CD8-positive, alpha-beta memory T cell (primary cell): ENCODE measurements around the gene TUBB8B. TPM values are rescaled to one million over a fixed set of nuclear protein-coding genes. Genes with fewer than 3 reads are reported as not detected.
"Not testable (repeated sequence)": the region's sequence is repeated elsewhere in the genome, so short reads cannot be mapped to it uniquely, and the experiment has no call there.

Source experiments
- CTCF ChIA-PET: fragments of 350-600 bp; sonication (Branson Sonifier 250); formaldehyde crosslinking; loops from one replicate; lab custom pipeline; 2021; ENCODE audit warnings: antibody characterized with exemption; lab: Charles Lee
- POLR2A ChIA-PET: fragments of 350-600 bp; sonication (Branson Sonifier 250); formaldehyde crosslinking; loops from one replicate; lab custom pipeline; 2021; ENCODE audit warnings: antibody characterized with exemption; lab: Charles Lee
- DNase-seq, 5 donors: peaks; one replicate each; pipeline versions ENCODE4 v3.0.0 to v3.0.0-alpha.2; 2020 to 2022; ENCODE audit warnings: mixed read lengths in 1 of 5
- H3K27ac ChIP-seq: one replicate; pipeline ENCODE4 v1.7.0; 2013; ENCODE audit warnings: low read depth, mild to moderate bottlenecking, low read length, moderate library complexity
- H3K27me3 ChIP-seq: 2 replicates; pipeline ENCODE4 v1.7.0; 2013; ENCODE audit warnings: low read length, mild to moderate bottlenecking; ENCODE audit not compliant: insufficient read depth, poor library complexity, severe bottlenecking
- H3K36me3 ChIP-seq: 2 replicates; pipeline ENCODE4 v1.7.0; 2013; ENCODE audit warnings: mild to moderate bottlenecking, low read length, moderate library complexity; ENCODE audit not compliant: insufficient read depth
- H3K4me1 ChIP-seq: 2 replicates; pipeline ENCODE4 v1.7.0; 2013; ENCODE audit warnings: mild to moderate bottlenecking, low read length, moderate library complexity; ENCODE audit not compliant: insufficient read depth
- H3K4me3 ChIP-seq: 2 replicates; pipeline ENCODE4 v1.7.0; 2013; ENCODE audit warnings: mild to moderate bottlenecking, low read length
- H3K9me3 ChIP-seq: 2 replicates; pipeline ENCODE4 v1.7.0; 2013; ENCODE audit warnings: mild to moderate bottlenecking, low read length
- H3K27ac Mint-ChIP-seq, 8 donors: one replicate each; pipeline ENCODE4 v1.8.0; 2020 to 2021; ENCODE audit warnings: mixed read lengths in 8 of 8, mild to moderate bottlenecking in 6 of 8, inconsistent platforms in 3 of 8, moderate library complexity in 3 of 8
- H3K27me3 Mint-ChIP-seq, 2 donors: one replicate each; pipeline ENCODE4 v1.8.0; 2020 to 2021; ENCODE audit warnings: mixed read lengths in 2 of 2, mild to moderate bottlenecking in 1 of 2, moderate library complexity in 1 of 2
- H3K36me3 Mint-ChIP-seq, 3 donors: one replicate each; pipeline ENCODE4 v1.8.0; 2020 to 2021; ENCODE audit warnings: mixed read lengths in 3 of 3, inconsistent platforms in 1 of 3, mild to moderate bottlenecking in 1 of 3
- H3K4me1 Mint-ChIP-seq, 3 donors: one replicate each; pipeline ENCODE4 v1.8.0; 2020 to 2021; ENCODE audit warnings: mixed read lengths in 3 of 3, inconsistent platforms in 1 of 3, mild to moderate bottlenecking in 1 of 3
- H3K4me3 Mint-ChIP-seq, 7 donors: one replicate each; pipeline ENCODE4 v1.8.0; 2020 to 2021; ENCODE audit warnings: mixed read lengths in 7 of 7, mild to moderate bottlenecking in 6 of 7, moderate library complexity in 4 of 7, inconsistent platforms in 2 of 7
- H3K9me3 Mint-ChIP-seq, 5 donors: one replicate each; pipeline ENCODE4 v1.8.0; 2020 to 2022; ENCODE audit warnings: mixed read lengths in 5 of 5, mild to moderate bottlenecking in 3 of 5, moderate library complexity in 2 of 5, inconsistent platforms in 1 of 5
- polyA plus RNA-seq: library from polyadenylated mRNA; unstranded; fragments of 300-500 nt; fragmentation: Illumina TruSeq; gene quantifications from one replicate; pipeline ENCODE4 v1.2.3, GENCODE V29; 2021
- total RNA-seq, 2 experiments: library from RNA; stranded (reverse); gene quantifications; one replicate each; pipeline ENCODE4 v1.2.3, GENCODE V29; 2021

Gene TUBB8B
- total and polyA plus RNA-seq, 3 experiments from 2014 or later = not detected

DNA sequence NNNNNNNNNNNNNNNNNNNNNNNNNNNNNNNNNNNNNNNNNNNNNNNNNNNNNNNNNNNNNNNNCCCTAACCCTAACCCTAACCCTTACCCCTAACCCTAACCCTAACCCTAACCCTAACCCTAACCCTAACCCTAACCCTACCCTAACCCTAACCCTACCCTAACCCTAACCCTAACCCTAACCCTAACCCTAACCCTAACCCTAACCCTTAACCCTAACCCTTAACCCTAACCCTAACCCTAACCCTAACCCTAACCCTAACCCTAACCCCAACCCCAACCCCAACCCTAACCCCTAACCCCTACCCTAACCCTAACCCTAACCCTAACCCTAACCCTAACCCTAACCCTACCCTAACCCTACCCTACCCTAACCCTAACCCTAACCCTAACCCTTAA lies 39.5 kb downstream of the TUBB8B start:
- H3K36me3 ChIP-seq, H3K4me1 Mint-ChIP-seq, H3K9me3 ChIP-seq, CTCF ChIA-PET, H3K27me3 Mint-ChIP-seq, H3K4me3 ChIP-seq, DNase-seq, H3K27ac Mint-ChIP-seq, H3K27ac ChIP-seq, POLR2A ChIA-PET, H3K4me3 Mint-ChIP-seq, H3K4me1 ChIP-seq, H3K27me3 ChIP-seq, H3K36me3 Mint-ChIP-seq, H3K9me3 Mint-ChIP-seq: not testable (repeated sequence)

Other genes starting within 250 kb of the TUBB8B start
- gene USP14, start 108.9 kb upstream of the TUBB8B start, total RNA-seq = 100 to 1,000 TPM; 111 to 113 TPM
- 50.2 TPM for gene USP14, start 108.9 kb upstream of the TUBB8B start, polyA plus RNA-seq
- 10 to 100 TPM; 51.8 to 54.6 TPM for gene THOC1, start 218.4 kb upstream of the TUBB8B start, total RNA-seq
- 14.6 TPM for gene THOC1, start 218.4 kb upstream of the TUBB8B start, polyA plus RNA-seq